ENCODE measurements around the gene SYT14.

DNA sequence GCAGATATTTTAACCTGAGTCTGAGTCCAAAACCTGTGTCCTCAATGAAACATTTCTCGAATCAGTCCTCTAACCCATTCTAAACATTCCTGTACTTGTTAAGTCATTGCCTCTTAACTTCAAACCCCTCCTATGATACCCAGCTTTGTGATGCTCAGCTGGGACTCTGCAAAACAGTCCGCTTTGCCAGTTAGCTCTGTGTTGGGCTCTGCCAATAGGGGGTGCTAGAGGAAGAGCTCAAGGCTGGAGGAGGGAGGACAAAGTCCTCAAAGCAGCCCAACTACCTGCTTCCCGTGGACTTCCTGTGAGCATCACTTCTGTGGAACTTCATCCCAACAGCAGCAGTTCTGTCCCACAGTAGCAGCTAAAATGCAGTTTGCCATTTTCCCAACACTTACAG is 38.1 kb upstream of the SYT14 start:
- TF ChIP-seq EP300 (conservative IDR thresholded peaks at IDR 0.05; ENCODE audit: poor library complexity, severe bottlenecking) (no peak), EZH2 (IDR thresholded peaks at IDR 0.05; ENCODE audit: borderline replicate concordance, insufficient read depth, low read length, poor library complexity, severe bottlenecking) (no peak), TAF1 (IDR thresholded peaks at IDR 0.05; ENCODE audit: low read depth) (no peak), REST (IDR thresholded peaks at IDR 0.05; ENCODE audit: borderline replicate concordance) (no peak), POLR2AphosphoS5 (IDR thresholded peaks at IDR 0.05) (no peak), RAD21 (conservative IDR thresholded peaks at IDR 0.05) (no peak), SMC3 (conservative IDR thresholded peaks at IDR 0.05; ENCODE audit: poor library complexity) (no peak), MXI1 (conservative IDR thresholded peaks at IDR 0.05; ENCODE audit: poor library complexity, severe bottlenecking) (no peak)
- TF ChIP-seq, protein P1, sequence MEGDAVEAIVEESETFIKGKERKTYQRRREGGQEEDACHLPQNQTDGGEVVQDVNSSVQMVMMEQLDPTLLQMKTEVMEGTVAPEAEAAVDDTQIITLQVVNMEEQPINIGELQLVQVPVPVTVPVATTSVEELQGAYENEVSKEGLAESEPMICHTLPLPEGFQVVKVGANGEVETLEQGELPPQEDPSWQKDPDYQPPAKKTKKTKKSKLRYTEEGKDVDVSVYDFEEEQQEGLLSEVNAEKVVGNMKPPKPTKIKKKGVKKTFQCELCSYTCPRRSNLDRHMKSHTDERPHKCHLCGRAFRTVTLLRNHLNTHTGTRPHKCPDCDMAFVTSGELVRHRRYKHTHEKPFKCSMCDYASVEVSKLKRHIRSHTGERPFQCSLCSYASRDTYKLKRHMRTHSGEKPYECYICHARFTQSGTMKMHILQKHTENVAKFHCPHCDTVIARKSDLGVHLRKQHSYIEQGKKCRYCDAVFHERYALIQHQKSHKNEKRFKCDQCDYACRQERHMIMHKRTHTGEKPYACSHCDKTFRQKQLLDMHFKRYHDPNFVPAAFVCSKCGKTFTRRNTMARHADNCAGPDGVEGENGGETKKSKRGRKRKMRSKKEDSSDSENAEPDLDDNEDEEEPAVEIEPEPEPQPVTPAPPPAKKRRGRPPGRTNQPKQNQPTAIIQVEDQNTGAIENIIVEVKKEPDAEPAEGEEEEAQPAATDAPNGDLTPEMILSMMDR (IDR thresholded peaks at IDR 0.05; ENCODE audit: poor library complexity, severe bottlenecking): no peak

Measured in neural cell (in vitro differentiated cells).